HCT116 (cell line): ENCODE data around the gene TFB1M.

Experiments
- CTCF ChIP-seq, 3 experiments: fragments of 200-600 bp in 1 of 3; sonication (generic) in 1 of 3; IDR thresholded peaks in 2 of 3; conservative IDR thresholded peaks in 1 of 3; 2 replicates each; pipeline ENCODE4 v1.5.1; 2012 to 2017; ENCODE audit warnings: low read depth in 2 of 3, low read length in 2 of 3, antibody characterized with exemption in 1 of 3, borderline replicate concordance in 1 of 3, control low read depth in 1 of 3, mild to moderate bottlenecking in 1 of 3, mixed read lengths in 1 of 3, mixed run types in 1 of 3, moderate library complexity in 1 of 3; ENCODE audit not compliant: insufficient read depth in 1 of 3
- ELF1 ChIP-seq: IDR thresholded peaks from 2 replicates; pipeline ENCODE4 v1.6.1; 2012; ENCODE audit warnings: low read depth, borderline replicate concordance
- FOSL1 ChIP-seq: IDR thresholded peaks from 2 replicates; pipeline ENCODE4 v1.6.1; 2012; ENCODE audit warnings: low read depth
- JUND ChIP-seq: IDR thresholded peaks from 2 replicates; pipeline ENCODE4 v1.6.1; 2012
- MAX ChIP-seq: IDR thresholded peaks from 2 replicates; pipeline ENCODE4 v1.6.1; 2012
- POLR2A ChIP-seq: IDR thresholded peaks from 2 replicates; pipeline ENCODE4 v1.7.0; 2011; ENCODE audit warnings: borderline replicate concordance; ENCODE audit not compliant: insufficient read depth, insufficient read length; ENCODE audit errors: extremely low read depth
- REST ChIP-seq: IDR thresholded peaks from 2 replicates; pipeline ENCODE4 v1.6.1; 2012; ENCODE audit warnings: low read depth
- SIN3A ChIP-seq: IDR thresholded peaks from 2 replicates; pipeline ENCODE4 v1.6.1; 2012; ENCODE audit warnings: low read depth
- SRF ChIP-seq: IDR thresholded peaks from 2 replicates; pipeline ENCODE4 v1.6.1; 2012; ENCODE audit warnings: low read depth

- no peak for TF ChIP-seq CTCF (IDR thresholded peaks at IDR 0.05 in 2 of 3, conservative IDR thresholded peaks at IDR 0.05 in 1 of 3; ENCODE audit: borderline replicate concordance in 1 of 3, insufficient read depth in 1 of 3, low read depth in 2 of 3, low read length in 2 of 3)
- TF ChIP-seq FOSL1 = no peak
- no peak for TF ChIP-seq POLR2A
- TF ChIP-seq SRF = no peak
- TF ChIP-seq ELF1 = no peak
- TF ChIP-seq JUND = no peak
- 0 out of 2 replicates have a peak, but pooled peaks have one; percentile 13 for TF ChIP-seq SIN3A
- no peak; the same call in 1 of the 2 replicates for TF ChIP-seq MAX
- TF ChIP-seq REST = no peak
Measured at GRCh38 chr6:155313602-155314091, 637 bp downstream of the TFB1M start.
